Hippocampal formation (tissue), 2 donors: Measurements from ENCODE around the gene CYP26A1.

Experiments
- DNase-seq, 2 donors: peaks; one replicate each; lab custom pipeline; 2025; lab: John Stamatoyannopoulos, UW

CYP26A1 gene

GRCh38 chr10:93073539-93074146 lies at the start of gene CYP26A1:
CYP26A1 (plus strand) TSS chr10:93073893; CDS start chr10:93073935, 42 bp downstream.
- DNase-seq: no peak

GRCh38 chr10:93026072-93026471 lies 47.6 kb upstream of the CYP26A1 start:
- DNase-seq: no peak

GRCh38 chr10:93027508-93027907 lies 46.2 kb upstream of the CYP26A1 start:
- DNase-seq: no peak

GRCh38 chr10:93028883-93029282 lies 44.8 kb upstream of the CYP26A1 start:
- no peak for DNase-seq

- DNase-seq: no peak
These were observed 43.3 kb upstream of the CYP26A1 start for GRCh38 chr10:93030409-93030808.

GRCh38 chr10:93032105-93032808 lies 41.4 kb upstream of the CYP26A1 start:
- DNase-seq: peak in 1 of 2 donors; percentile 23

GRCh38 chr10:93032809-93033137 lies 40.9 kb upstream of the CYP26A1 start:
- DNase-seq: no peak

GRCh38 chr10:93034426-93034825 lies 39.3 kb upstream of the CYP26A1 start:
- DNase-seq: no peak

- no peak for DNase-seq
These were observed 34.6 kb upstream of the CYP26A1 start for GRCh38 chr10:93039110-93039509.

GRCh38 chr10:93039721-93040120 lies 34.0 kb upstream of the CYP26A1 start:
- no peak for DNase-seq

GRCh38 chr10:93054486-93054885 lies 19.2 kb upstream of the CYP26A1 start:
- DNase-seq: no peak

GRCh38 chr10:93058139-93058538 lies 15.6 kb upstream of the CYP26A1 start:
- DNase-seq: no peak

GRCh38 chr10:93059975-93060886 lies 13.5 kb upstream of the CYP26A1 start, which contains the start of gene CYP26C1:
CYP26C1 (plus strand) TSS chr10:93060798; CDS start chr10:93061264, 466 bp downstream.
- no peak for DNase-seq

- no peak for DNase-seq
These were observed 12.7 kb upstream of the CYP26A1 start for GRCh38 chr10:93060887-93061593.

- DNase-seq: no peak
These were observed 11.8 kb upstream of the CYP26A1 start for GRCh38 chr10:93061594-93062513.

- no peak for DNase-seq
These were observed 11.1 kb upstream of the CYP26A1 start for GRCh38 chr10:93062514-93063143.

GRCh38 chr10:93063144-93063976 lies 10.3 kb upstream of the CYP26A1 start:
- no peak for DNase-seq

- no peak for DNase-seq
These were observed 9.6 kb upstream of the CYP26A1 start for GRCh38 chr10:93063977-93064660.
